Astrocyte of the cerebellum (primary cell): ENCODE results near the gene CUBN.

Experiments
- DNase-seq: peaks from one replicate; pipeline ENCODE4 v3.0.0-alpha.2; 2011; ENCODE audit warnings: low read depth
- H3K4me3 ChIP-seq: 2 replicates; pipeline ENCODE4 v1.5.1; 2011; ENCODE audit warnings: mild to moderate bottlenecking, low read depth, low read length, moderate library complexity
- in situ Hi-C: cut with HindIII; loops from 2 replicates; pipeline ENCODE4 v1.10.0; 2017; ENCODE audit warnings: low sequenced_read_pairs
- TF ChIP-seq, protein P1 (sequence below): IDR thresholded peaks from 2 replicates; pipeline ENCODE4 v1.5.1; 2012; ENCODE audit warnings: low read length, low read depth, moderate library complexity, mild to moderate bottlenecking; ENCODE audit errors: missing control alignments

Gene CUBN

DNA sequence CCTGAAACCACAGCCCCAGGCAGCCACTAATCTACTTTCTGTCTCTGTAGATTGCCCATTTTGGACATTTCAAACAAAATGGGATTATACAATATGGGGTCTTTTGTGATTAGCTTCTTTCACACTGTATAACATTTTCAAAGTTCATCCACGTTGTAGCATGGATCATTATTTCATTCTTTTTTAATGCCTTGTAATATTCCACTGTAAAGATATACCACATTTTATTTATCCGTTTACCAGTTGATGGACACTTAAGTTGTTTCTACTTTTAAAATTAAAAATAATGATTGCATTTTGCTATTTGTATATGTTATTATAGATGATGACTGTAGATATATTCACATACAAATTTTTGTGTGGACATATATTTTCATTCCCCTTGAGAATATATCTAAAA lies 60.7 kb downstream of the CUBN start:
- in situ Hi-C loops = no loop called here
- TF ChIP-seq, protein P1, sequence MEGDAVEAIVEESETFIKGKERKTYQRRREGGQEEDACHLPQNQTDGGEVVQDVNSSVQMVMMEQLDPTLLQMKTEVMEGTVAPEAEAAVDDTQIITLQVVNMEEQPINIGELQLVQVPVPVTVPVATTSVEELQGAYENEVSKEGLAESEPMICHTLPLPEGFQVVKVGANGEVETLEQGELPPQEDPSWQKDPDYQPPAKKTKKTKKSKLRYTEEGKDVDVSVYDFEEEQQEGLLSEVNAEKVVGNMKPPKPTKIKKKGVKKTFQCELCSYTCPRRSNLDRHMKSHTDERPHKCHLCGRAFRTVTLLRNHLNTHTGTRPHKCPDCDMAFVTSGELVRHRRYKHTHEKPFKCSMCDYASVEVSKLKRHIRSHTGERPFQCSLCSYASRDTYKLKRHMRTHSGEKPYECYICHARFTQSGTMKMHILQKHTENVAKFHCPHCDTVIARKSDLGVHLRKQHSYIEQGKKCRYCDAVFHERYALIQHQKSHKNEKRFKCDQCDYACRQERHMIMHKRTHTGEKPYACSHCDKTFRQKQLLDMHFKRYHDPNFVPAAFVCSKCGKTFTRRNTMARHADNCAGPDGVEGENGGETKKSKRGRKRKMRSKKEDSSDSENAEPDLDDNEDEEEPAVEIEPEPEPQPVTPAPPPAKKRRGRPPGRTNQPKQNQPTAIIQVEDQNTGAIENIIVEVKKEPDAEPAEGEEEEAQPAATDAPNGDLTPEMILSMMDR = no peak
- no peak for DNase-seq
- H3K4me3 ChIP-seq = no peak overlapping the region

DNA sequence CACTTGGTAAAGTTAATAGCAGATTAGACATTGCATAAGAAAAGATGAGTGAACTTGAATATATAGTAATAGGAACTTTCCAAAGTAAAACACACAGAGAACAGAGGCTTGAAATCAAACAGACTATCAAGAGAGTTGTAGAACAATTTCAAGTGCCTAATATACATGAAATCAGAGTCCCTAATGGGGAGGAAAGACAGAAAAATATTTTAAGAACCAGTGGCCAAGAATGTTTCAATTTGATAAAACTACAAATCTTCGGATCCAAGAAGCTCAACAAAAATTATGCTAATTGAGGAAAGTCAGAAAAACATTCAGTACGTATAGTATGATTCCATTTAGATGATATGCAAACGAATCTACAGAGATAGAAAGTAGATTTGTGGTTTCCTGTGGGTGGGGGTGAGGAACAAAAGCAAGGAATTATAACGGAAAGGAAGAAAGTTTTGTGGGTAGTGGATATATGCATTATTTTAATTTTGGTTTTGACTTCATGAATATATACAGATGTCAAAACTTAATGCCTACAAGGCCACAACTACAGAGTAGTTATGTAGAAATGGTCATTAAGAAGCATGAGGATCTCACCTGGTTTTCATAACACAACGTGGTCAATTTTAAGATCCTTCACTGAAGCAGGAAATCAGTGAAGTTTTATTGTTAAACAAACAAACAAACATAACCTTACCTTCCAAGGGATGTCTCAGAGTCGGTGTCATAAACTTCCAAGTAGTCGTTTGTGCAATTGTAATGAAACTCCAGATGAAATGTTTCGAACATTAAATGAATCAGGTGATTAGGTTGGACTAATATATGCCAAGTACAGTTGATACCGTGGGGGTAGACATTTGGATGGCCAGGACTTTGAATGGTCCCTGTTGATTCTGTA lies 62.0 kb downstream of the CUBN start:
- no peak for DNase-seq
- no peak overlapping the region for H3K4me3 ChIP-seq
- TF ChIP-seq, protein P1 = no peak
- in situ Hi-C loops = no loop called here

DNA sequence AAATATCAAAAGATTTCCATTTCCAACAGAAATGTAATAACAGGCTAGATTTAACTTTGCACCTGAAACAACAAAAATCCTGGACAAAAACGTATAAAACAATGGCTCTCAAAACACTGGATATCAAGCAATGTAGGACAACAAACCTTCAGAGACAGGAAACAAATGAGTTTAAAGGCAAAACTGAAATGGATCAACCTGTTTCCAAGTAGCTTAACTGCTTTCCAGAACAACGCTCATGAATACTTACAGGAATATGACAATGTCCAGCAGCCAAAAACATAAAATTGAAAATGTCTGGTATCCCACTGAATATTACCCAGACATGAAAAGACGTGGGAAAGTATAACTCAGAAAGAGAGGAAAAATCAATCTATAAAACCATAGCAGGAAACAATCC lies 62.8 kb downstream of the CUBN start:
- in situ Hi-C loops = no loop called here
- TF ChIP-seq, protein P1 = no peak
- no peak overlapping the region for H3K4me3 ChIP-seq
- DNase-seq = no peak

DNA sequence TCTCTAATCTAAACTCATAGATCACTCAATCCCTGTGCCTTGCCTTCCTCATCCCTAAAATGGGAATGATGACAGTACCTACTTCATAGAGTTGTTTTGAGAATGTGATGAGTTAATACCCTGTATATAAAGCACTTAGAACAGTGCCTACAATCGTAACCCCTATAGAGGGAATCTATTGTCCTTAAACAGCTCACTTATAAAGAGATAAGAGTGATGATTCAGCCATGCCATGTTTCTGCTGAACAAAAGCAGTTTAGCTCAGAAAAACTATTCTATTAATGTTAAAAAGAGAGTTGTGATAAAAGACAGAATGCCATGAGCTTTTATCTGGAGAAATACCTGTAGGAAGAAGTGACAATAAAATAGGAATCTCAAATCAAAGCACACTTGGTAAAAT lies 63.6 kb downstream of the CUBN start:
- DNase-seq = no peak
- in situ Hi-C loops = no loop called here
- TF ChIP-seq, protein P1 = no peak
- no peak overlapping the region for H3K4me3 ChIP-seq

DNA sequence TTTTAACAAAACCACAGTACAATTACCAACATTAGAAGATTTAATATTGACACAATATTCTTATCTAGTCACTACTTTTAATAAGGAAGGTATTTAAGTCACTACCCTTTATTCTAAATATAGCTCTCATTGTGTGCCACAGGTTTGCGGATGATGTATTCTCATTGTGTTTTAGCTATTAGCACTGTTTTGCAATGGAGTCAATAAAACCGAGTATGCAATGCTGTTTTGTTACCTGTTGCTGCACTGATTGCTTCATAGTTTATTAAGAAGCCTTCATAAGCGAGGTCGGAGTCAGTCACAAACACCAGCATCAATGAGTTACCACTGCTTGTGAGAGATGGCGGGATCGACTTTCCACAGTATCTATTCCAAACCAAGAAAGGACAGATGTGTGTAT lies 64.3 kb downstream of the CUBN start:
- TF ChIP-seq, protein P1 = no peak

DNA sequence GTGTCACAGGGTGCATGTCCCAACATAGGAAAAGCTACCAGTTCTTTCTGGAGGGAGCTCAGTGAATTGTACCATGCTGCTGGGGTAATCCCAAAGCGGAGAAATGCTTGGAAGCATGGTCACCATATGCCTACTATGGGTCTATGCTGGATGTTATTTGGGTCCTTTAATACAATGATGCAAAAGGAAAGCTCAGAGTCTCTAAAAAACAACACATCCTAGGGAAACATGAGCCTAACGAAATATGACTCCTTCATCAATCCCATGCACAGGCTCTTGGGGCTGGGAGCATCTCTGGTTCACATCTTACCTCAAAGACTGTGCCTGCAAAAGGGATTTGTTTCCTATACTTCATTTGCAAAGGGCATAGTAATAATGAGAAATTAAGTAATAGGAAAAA lies 65.2 kb downstream of the CUBN start:
- no peak overlapping the region for H3K4me3 ChIP-seq

More for the DNA sequence above, 64.3 kb downstream of the CUBN start:
- H3K4me3 ChIP-seq = no peak overlapping the region
- no peak for DNase-seq
- in situ Hi-C loops = no loop called here

More for the DNA sequence above, 65.2 kb downstream of the CUBN start:
- no peak for DNase-seq
- TF ChIP-seq, protein P1 = no peak
- in situ Hi-C loops = no loop called here
